GM19193 (cell line): ENCODE measurements around the gene CTSZ.

Experiments used
- POLR2A ChIP-seq: IDR thresholded peaks from 4 replicates; pipeline ENCODE4 v1.6.1; 2011; ENCODE audit not compliant: insufficient read depth, insufficient read length; ENCODE audit errors: extremely low read depth

CTSZ gene

GRCh38 chr20:58998656-58999055, 8.4 kb downstream of the CTSZ start:
- TF ChIP-seq POLR2A = no peak

DNA sequence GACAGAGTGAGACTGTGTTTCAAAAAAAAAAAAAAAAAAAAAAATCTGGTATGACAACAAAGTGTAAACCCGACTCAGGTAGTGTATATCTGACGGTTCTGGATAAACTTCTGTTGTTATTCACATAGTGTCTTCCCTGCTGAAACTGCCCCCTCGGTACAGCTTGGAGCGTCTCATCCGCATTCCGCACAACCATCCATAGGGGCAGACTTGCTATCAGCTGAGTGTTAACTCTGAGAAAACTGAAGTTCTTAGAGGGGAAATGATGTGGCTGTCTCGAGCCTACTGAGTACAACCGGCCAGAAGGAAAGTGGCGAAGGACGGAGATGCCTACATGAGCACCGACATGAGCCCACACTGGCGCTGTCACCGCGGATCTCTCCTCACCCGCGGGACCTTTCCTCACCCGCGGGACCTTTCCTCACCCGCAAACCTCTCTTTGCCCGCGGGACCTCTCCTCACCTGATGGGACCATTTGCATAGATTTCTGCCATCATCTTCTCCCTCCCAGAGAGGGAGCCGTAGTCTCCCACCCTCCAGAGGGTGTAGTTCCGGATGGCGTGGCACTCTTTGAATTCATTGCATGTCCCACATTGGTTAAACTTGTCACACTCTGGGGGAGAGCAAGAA, 9.8 kb downstream of the CTSZ start:
- peak; percentile 28 for TF ChIP-seq POLR2A

DNA sequence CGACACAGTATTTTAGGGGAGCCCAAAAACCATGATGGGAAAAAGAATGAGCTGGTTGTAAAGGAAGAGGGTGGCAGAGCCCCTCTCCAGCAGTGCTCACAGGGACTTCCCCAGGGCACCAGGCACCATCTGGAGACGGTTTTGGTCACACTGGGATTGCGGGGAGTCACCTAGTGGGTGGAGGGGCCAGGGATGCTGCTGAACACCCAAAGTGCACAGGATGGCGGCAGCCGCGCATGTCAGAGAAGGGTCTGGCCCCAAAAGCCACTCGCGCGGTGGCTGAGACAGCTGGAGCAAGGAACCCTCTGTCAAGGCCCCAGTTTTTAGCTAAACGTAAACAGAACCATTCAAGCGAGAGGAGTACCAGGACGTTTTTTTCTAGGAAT, 10.8 kb downstream of the CTSZ start:
- TF ChIP-seq POLR2A = no peak

GRCh38 chr20:58995461-58996225, 11.4 kb downstream of the CTSZ start:
- TF ChIP-seq POLR2A = peak; percentile 13

DNA sequence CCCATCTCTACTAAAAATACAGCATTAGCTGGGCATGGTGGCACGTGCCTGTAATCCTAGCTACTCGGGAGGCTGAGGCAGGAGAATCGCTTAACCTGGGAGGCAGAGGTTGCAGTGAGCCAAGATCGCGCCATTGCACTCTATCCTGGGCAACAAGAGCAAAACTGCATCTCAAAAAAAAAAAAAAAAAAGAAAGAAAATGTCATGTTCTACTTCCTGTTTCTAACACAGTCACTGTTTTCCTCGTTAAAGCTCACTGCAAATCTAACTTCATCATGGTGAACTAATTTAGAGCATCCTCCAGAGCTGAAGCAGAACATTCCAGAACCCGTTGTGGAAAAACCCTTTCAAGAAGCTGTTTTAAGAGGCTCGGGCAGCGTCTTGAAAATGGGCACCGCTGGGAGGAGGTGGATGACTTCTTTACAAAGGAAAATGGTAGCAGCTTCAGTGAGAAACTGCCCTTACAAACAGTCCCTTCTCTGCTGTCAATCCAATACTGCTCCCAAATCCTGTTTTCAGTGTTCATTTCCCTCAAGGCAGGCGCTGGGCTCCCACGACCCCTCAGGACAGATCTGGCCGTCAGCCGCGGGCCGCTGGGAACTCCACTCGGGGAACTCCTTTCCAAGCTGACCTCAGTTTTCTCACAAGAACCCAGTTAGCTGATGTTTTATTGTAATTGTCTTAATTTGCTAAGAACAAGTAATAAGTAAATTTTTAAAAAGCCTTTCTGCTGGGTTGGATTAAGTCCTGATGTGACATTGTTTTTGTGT, 12.5 kb downstream of the CTSZ start:
- TF ChIP-seq POLR2A = no peak

DNA sequence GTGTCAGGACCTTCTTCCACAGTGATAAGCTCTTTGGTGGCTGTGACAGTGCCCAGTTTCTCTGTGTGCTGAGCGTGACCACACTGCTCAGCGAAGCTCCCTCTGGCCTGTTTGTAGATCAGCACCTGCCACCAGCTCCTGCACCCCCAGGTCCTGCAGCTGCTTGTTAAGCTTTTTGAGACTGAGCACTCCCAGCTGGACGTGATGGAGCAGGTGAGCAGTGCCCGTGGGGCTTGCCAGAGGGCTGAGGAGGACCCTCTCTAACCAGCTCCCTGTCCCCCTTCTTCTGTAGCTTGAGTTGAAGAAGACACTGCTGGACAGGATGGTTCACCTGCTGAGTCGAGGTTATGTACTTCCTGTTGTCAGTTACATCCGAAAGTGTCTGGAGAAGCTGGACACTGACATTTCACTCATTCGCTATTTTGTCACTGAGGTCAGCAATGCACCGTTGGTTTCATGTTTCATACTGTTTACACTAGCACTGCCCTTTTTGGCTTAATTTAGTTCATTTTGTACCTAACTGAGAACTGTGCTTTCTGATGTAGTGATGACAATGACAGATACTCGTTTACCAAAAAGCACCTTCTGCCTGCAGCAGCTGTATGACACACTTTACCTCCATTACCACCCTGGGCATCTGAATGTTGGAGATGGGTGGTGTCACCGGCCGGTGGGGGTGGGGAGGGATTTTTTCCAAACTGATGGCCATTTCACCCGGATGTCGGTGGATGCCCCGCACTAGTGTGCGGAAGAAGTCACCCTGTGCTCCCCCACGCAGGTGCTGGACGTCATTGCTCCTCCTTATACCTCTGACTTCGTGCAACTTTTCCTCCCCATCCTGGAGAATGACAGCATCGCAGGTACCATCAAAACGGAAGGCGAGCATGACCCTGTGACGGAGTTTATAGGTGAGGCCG, 13.5 kb downstream of the CTSZ start:
- no peak for TF ChIP-seq POLR2A

DNA sequence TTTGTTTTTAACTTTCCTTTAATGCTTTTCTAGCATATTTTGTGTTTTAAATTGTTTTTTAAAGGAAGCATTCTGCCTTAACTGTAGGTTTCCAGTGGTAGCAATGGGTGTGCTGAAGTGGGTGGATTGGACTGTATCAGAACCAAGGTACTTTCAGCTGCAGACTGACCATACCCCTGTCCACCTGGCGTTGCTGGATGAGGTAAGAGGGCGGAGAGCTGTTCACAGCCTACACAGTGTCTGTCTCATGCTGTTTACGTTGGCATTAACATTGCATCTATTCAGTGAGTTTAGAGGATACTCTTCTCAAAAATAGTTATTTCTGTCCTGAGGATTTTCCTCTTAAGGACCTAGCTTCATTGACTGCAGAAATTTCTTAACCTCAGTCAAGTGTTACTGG, 14.1 kb downstream of the CTSZ start:
- TF ChIP-seq POLR2A = peak; percentile 0

- TF ChIP-seq POLR2A = no peak
These were observed 15.3 kb downstream of the CTSZ start for GRCh38 chr20:58991715-58992114.

DNA sequence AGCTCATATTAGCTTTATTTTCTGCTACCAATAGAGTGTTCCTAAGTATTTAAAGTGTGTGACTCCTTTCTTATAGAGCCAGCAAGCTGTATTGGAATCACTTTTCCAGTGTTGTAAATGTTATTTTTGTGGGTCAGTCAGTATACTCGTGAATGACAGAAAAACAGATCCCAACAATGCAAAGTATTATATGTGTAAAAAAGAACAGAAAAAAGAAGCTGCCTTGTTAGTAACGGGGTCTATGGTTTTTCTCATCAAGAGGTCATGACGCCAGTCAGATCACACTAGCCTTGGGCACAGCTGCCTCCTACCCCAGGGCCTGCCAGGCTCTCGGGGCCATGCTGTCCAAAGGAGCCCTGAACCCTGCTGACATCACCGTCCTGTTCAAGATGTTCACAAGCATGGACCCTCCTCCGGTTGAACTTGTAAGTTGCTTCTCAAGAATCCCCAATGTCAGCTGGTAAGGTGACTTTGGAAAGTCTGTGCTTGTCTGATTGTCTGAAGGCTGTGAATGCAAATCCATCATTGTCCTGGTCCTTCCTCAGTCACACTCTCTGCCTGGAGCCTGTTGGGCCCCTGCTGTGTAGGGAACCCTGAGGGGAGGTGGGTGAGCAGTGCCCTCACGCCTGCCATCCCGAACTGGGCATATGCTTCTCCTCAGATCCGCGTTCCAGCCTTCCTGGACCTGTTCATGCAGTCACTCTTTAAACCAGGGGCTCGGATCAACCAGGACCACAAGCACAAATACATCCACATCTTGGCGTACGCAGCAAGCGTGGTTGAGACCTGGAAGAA, 16.2 kb downstream of the CTSZ start:
- TF ChIP-seq POLR2A = peak; percentile 23

- no peak for TF ChIP-seq POLR2A
These were observed 17.9 kb downstream of the CTSZ start for GRCh38 chr20:58989196-58989595.

DNA sequence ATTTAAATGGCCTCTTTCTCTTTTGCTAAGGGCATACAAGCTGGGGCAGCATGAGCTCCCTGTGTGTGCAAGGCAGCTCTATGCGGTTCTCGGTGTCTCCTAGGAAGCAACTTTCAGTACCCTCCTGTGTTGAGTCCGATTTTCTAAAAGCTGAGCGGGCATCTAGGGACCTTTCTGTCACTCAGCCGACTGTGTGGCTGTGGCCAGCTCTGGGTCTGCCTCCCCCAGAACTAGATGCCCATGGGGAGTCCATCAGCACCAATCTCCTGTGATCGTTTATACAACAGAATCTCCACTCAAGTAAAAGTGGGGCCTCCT, 18.5 kb downstream of the CTSZ start:
- no peak for TF ChIP-seq POLR2A

DNA sequence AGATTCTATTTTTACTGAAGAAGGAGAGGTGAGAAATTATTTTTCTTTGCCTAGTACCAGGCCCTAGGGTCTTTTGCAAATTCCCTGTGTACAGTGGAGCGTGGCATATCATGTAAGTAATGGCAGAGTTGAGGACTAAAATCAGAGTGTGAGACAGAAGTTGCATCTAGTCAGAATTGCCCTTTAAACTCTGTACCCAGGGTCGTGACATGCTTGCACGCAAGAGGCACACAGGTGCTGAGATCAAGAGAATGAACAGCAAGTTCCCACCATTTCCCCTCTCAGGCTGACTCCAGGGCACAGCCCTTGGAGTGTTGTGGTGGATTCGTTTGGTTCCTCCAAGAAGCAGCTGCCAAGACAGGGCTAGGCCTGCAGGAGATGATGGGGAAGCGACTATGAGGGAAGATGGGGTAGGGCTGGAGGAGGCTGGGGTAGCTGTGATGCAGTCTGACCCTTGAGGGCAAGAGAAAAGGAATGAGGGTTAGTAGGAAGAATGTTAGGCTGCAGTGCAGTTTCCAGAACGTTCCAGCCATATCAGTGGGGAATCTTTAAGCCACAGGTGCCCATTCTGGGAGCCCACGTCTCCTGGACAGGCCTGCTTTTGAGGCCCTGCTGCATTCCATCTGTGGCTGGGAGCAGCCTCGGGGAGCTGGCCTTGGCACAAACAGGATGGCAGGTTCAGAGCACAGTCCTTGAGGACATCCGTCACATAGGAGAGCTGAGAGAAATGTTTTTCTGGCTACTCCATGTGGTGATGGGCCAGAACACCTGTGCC, 19.1 kb downstream of the CTSZ start:
- TF ChIP-seq POLR2A = no peak

- TF ChIP-seq POLR2A = no peak
These were observed 20.0 kb downstream of the CTSZ start for GRCh38 chr20:58986968-58987517.
